DND-41 (cell line): ENCODE data around the gene AKAP10.

ENCODE experiments used
- ATAC-seq: fragments of 200-7000 bp; cut with Tn5 transposase; 3 replicates; pipeline ENCODE4 v1.9.1; 2021; ENCODE audit warnings: low read depth; ENCODE audit not compliant: insufficient read depth
- DNase-seq: peaks from one replicate; pipeline ENCODE4 v3.0.0-alpha.2; 2020
- H2AFZ ChIP-seq: 2 replicates; pipeline ENCODE4 v1.6.0; 2012; ENCODE audit warnings: low read depth, low read length
- H3K27ac ChIP-seq: 2 replicates; pipeline ENCODE4 v1.5.1; 2012; ENCODE audit warnings: low read length, inconsistent platforms
- H3K27me3 ChIP-seq: fragments of 200-600 bp; sonication (generic); 2 replicates; pipeline ENCODE4 v1.6.0; 2012; ENCODE audit warnings: low read length, mild to moderate bottlenecking, inconsistent platforms; ENCODE audit not compliant: insufficient read depth, poor library complexity
- H3K36me3 ChIP-seq: 2 replicates; pipeline ENCODE4 v1.5.1; 2012; ENCODE audit warnings: low read length, inconsistent platforms; ENCODE audit not compliant: insufficient read depth
- H3K4me1 ChIP-seq: 2 replicates; pipeline ENCODE4 v1.5.1; 2012; ENCODE audit warnings: mild to moderate bottlenecking, low read length; ENCODE audit not compliant: insufficient read depth
- H3K4me2 ChIP-seq: 2 replicates; pipeline ENCODE4 v1.6.0; 2012; ENCODE audit warnings: mild to moderate bottlenecking, moderate library complexity, low read length, inconsistent platforms; ENCODE audit not compliant: insufficient read depth
- H3K4me3 ChIP-seq, 2 experiments: fragments of 200-600 bp in 1 of 2; shearing (Covaris generic) in 1 of 2; 2 replicates each; pipeline ENCODE4 v1.5.1; 2012 to 2016; ENCODE audit warnings: inconsistent platforms in 2 of 2, low read length in 2 of 2, mild to moderate bottlenecking in 2 of 2, low read depth in 1 of 2, moderate library complexity in 1 of 2
- H3K79me2 ChIP-seq: 2 replicates; pipeline ENCODE4 v1.6.0; 2012; ENCODE audit warnings: low read length, inconsistent platforms; ENCODE audit not compliant: insufficient read depth
- H3K9ac ChIP-seq: 2 replicates; pipeline ENCODE4 v1.6.0; 2012; ENCODE audit warnings: low read depth, mild to moderate bottlenecking, inconsistent platforms, low read length, moderate library complexity
- H3K9me3 ChIP-seq: 2 replicates; pipeline ENCODE4 v1.5.1; 2012; ENCODE audit warnings: low read length, moderate library complexity, mild to moderate bottlenecking, inconsistent platforms; ENCODE audit not compliant: insufficient read depth, severe bottlenecking
- H4K20me1 ChIP-seq: 2 replicates; pipeline ENCODE4 v1.6.0; 2012; ENCODE audit warnings: low read length; ENCODE audit not compliant: insufficient read depth
- CTCF ChIP-seq: IDR thresholded peaks from 2 replicates; pipeline ENCODE4 v1.5.1; 2012; ENCODE audit warnings: borderline replicate concordance, low read length, moderate library complexity, mild to moderate bottlenecking; ENCODE audit not compliant: poor library complexity, severe bottlenecking; ENCODE audit errors: extremely low read depth
- EZH2 ChIP-seq: IDR thresholded peaks from 3 replicates; pipeline ENCODE4 v1.6.1; 2012; ENCODE audit warnings: borderline replicate concordance, low read depth, mild to moderate bottlenecking, moderate library complexity, low read length, inconsistent platforms; ENCODE audit not compliant: severe bottlenecking

Gene AKAP10

GRCh38 chr17:19873346-19873745, 104.3 kb downstream of the AKAP10 start:
- DNase-seq (no peak), ATAC-seq (no peak)
- H3K27ac ChIP-seq: no peak overlapping the region
- peaks cover 16% of the 10 kb centered on the region for H3K4me1 ChIP-seq
- no peak overlapping the region for H2AFZ ChIP-seq
- H3K9ac ChIP-seq: no peak overlapping the region
- H3K36me3 ChIP-seq: no peaks in the 10 kb centered on the region
- H3K4me2 ChIP-seq: no peak overlapping the region
- H3K9me3 ChIP-seq: no peaks in the 10 kb centered on the region
- H3K27me3 ChIP-seq: no peaks in the 10 kb centered on the region
- no peak overlapping the region for H3K4me3 ChIP-seq
- TF ChIP-seq EZH2 (no peak), CTCF (no peak)
- H3K79me2 ChIP-seq: no peaks in the 10 kb centered on the region
- no peaks in the 10 kb centered on the region for H4K20me1 ChIP-seq

- Histone ChIP-seq H3K4me2 (no peak overlapping the region), H3K4me3 (no peak overlapping the region), H3K9me3 (no peaks in the 10 kb centered on the region), H3K79me2 (no peaks in the 10 kb centered on the region), H3K27ac (no peak overlapping the region), H2AFZ (no peak overlapping the region), H3K9ac (no peak overlapping the region), H4K20me1 (no peaks in the 10 kb centered on the region), H3K36me3 (no peaks in the 10 kb centered on the region), H3K27me3 (no peaks in the 10 kb centered on the region), H3K4me1 (no peaks in the 10 kb centered on the region)
- TF ChIP-seq EZH2: no peak
- DNase-seq: no peak
- ATAC-seq: no peak
These were observed 109.6 kb downstream of the AKAP10 start for GRCh38 chr17:19868079-19868395.

- Histone ChIP-seq H3K79me2 (no peaks in the 10 kb centered on the region), H3K4me3 (no peak within 1 kb of the TSS), H3K4me2 (no peak within 1 kb of the TSS), H3K27me3 (no peaks in the 10 kb centered on the region), H3K9ac (no peak within 1 kb of the TSS), H4K20me1 (no peaks in the 10 kb centered on the region), H3K36me3 (no peaks in the 10 kb centered on the region), H3K4me1 (no peaks in the 10 kb centered on the region), H2AFZ (no peak within 1 kb of the TSS), H3K9me3 (no peaks in the 10 kb centered on the region), H3K27ac (no peak within 1 kb of the TSS)
- TF ChIP-seq CTCF: no peak
- no peak for TF ChIP-seq EZH2
- ATAC-seq: no peak
- DNase-seq: no peak
These were observed 110.1 kb downstream of the AKAP10 start, which contains the start of gene ULK2 for GRCh38 chr17:19867329-19868078. Gene ULK2 (minus strand): TSS chr17:19867936. CDS start chr17:19867417, 519 bp downstream.

GRCh38 chr17:19867079-19867328, 110.6 kb downstream of the AKAP10 start:
- Histone ChIP-seq H3K27me3 (no peaks in the 10 kb centered on the region), H3K4me1 (no peaks in the 10 kb centered on the region), H3K27ac (no peak overlapping the region), H3K79me2 (no peaks in the 10 kb centered on the region), H3K4me2 (no peak overlapping the region), H3K9me3 (no peaks in the 10 kb centered on the region), H2AFZ (no peak overlapping the region), H3K4me3 (no peak overlapping the region), H3K36me3 (no peaks in the 10 kb centered on the region), H4K20me1 (no peaks in the 10 kb centered on the region), H3K9ac (no peak overlapping the region)
- DNase-seq: no peak
- TF ChIP-seq EZH2 (no peak), CTCF (no peak)
- no peak for ATAC-seq
